Skin epidermis (tissue), 12 donors: ENCODE data around the gene KRT37.

Experiments
- H3K27ac ChIP-seq, 21 experiments: fragments of 200-600 bp; sonication (generic) in 11 of 21; one replicate each; pipeline ENCODE4 v1.5.0; 2020; ENCODE audit warnings: mild to moderate bottlenecking in 3 of 21, inconsistent platforms in 2 of 21, moderate library complexity in 2 of 21
- H3K4me3 ChIP-seq, 7 experiments: fragments of 200-600 bp; sonication (generic) in 2 of 7; one replicate each; pipeline ENCODE4 v1.5.0; 2020; ENCODE audit warnings: inconsistent platforms in 2 of 7, mild to moderate bottlenecking in 2 of 7, moderate library complexity in 1 of 7

Gene KRT37

DNA sequence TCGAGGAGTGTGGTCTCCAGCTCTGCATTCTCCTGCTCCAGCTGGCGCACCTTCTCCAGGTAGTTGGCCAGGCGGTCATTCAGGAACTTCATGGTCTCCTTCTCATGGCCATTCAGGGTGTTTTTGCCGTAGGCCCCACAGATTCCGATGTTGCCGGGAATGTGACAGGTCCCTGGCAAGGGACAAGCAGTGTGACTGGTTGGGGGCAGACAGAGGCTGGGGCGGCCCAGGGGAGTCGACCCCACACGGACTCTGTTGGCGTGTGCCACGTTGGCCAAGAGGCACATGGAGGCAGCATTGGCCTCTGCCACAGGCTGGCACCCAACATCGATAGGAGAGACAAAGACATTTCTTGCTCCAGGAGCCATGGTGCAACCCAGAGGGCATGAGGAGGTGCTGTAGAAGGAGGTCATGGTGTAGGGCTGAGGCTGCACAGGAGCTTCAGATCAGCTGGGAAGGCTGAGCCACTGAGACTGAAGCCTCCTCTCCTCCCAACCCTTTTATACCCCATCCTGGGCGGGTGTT, at the start of gene KRT37:
TSS of gene KRT37 (minus strand) at position 475 of the 525 bp plus-strand sequence. CDS start at position 413, 62 bp downstream.
- no peak within 1 kb of the TSS for H3K27ac ChIP-seq
- H3K4me3 ChIP-seq: no peak within 1 kb of the TSS

GRCh38 chr17:41468346-41468745, 44.0 kb upstream of the KRT37 start:
- Histone ChIP-seq H3K27ac (no peak overlapping the region), H3K4me3 (no peak overlapping the region)

DNA sequence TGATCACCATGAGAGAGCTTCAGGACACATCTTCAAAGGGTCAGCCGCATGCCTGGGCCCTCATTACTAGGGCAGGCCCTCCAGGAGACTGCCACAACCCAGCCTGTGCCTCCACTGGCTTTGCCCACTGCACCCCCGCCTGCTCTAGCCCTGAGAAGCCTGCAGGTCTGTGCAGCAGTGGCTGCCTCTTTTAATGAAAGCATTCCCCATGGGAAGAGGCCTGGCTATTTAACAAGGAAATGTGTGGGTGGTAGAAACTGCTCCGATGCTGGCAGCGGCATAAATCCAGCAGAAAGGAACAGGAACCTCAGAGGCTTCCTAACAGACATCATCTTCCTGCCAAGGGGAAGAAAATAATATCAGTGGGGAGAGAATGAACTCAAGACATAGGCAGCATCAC, 43.2 kb upstream of the KRT37 start:
- H3K4me3 ChIP-seq: no peak overlapping the region
- H3K27ac ChIP-seq: no peak overlapping the region

- Histone ChIP-seq H3K4me3 (no peak within 1 kb of the TSS), H3K27ac (no peak within 1 kb of the TSS)
These were observed 42.6 kb upstream of the KRT37 start, which contains the start of gene KRT32 for GRCh38 chr17:41466988-41467387. Gene KRT32 (minus strand): TSS chr17:41467386. CDS start chr17:41467325, 61 bp downstream.

- Histone ChIP-seq H3K27ac (no peak overlapping the region), H3K4me3 (no peak overlapping the region)
These were observed 40.3 kb upstream of the KRT37 start for GRCh38 chr17:41464682-41465081.

GRCh38 chr17:41464173-41464572, 39.8 kb upstream of the KRT37 start:
- H3K27ac ChIP-seq: no peak overlapping the region
- H3K4me3 ChIP-seq: no peak overlapping the region

- Histone ChIP-seq H3K4me3 (no peak overlapping the region), H3K27ac (no peak overlapping the region)
These were observed 39.4 kb upstream of the KRT37 start for GRCh38 chr17:41463746-41464145.

- Histone ChIP-seq H3K27ac (no peak overlapping the region), H3K4me3 (no peak overlapping the region)
These were observed 38.3 kb upstream of the KRT37 start for GRCh38 chr17:41462705-41463104.

DNA sequence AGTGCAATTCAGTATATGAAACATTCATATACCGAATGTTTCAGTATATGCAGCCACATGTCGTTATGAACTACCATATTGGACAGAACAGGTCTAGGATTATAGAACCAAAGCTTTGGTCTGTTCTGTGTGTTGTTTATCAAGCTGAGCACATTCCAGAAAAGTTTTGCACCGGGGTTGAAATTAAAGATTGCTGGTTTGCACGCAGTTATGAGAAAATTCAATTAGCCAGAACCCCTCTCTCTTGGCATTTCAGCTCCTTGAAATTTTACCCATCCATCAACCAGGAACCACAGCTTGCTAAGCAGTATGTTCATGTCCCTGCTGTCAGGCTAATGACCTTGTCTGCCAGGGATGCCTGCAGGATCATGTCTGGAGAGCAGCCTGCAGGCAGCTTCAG, 33.3 kb upstream of the KRT37 start:
- no peak overlapping the region for H3K27ac ChIP-seq

GRCh38 chr17:41456204-41456603, 31.8 kb upstream of the KRT37 start:
- Histone ChIP-seq H3K4me3 (no peak overlapping the region), H3K27ac (no peak overlapping the region)

More for the DNA sequence above, 33.3 kb upstream of the KRT37 start:
- no peak overlapping the region for H3K4me3 ChIP-seq

DNA sequence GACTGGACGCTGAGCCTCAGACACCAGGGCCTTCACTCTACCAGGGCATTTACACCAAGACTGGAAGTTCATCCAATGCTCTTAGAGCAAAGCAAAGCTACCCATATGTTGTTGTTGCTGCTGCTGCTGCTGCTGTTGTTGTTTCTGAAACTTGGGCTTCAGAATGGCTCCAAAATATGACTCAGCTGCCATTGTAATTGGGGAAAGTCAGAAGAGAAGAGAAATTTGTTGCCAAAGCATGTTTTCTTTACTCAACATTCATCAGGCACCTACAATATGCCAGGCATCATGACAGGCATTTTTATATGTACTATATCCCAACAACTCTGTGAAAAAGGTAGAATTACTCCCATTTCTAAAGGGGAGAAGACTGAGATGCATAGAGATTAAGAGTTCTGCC, 30.9 kb upstream of the KRT37 start:
- no peak overlapping the region for H3K4me3 ChIP-seq
- H3K27ac ChIP-seq: no peak overlapping the region

- H3K27ac ChIP-seq: no peak overlapping the region
These were observed 28.7 kb upstream of the KRT37 start for GRCh38 chr17:41453066-41453465.

DNA sequence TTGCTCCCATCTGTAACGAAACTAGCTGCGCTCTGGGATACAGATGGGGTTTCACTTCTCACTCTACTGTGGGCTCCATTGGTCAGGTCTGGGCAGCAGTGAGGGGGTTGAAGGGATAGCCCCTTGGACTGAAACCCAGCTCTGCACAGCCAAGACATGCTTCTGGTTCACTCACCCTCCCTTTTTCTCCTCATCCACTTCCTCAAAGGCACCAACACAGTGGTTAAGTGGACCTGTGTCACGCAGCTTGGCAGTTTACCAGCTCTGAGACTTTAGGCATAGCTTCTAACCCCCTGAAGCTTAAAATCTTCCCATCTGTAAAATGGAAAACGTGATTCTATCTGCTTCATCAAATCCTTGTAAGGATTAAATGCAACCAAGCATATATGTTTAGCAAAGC, 27.9 kb upstream of the KRT37 start:
- Histone ChIP-seq H3K4me3 (no peak overlapping the region), H3K27ac (no peak overlapping the region)

More at GRCh38 chr17:41453066-41453465, 28.7 kb upstream of the KRT37 start:
- H3K4me3 ChIP-seq: no peak overlapping the region

DNA sequence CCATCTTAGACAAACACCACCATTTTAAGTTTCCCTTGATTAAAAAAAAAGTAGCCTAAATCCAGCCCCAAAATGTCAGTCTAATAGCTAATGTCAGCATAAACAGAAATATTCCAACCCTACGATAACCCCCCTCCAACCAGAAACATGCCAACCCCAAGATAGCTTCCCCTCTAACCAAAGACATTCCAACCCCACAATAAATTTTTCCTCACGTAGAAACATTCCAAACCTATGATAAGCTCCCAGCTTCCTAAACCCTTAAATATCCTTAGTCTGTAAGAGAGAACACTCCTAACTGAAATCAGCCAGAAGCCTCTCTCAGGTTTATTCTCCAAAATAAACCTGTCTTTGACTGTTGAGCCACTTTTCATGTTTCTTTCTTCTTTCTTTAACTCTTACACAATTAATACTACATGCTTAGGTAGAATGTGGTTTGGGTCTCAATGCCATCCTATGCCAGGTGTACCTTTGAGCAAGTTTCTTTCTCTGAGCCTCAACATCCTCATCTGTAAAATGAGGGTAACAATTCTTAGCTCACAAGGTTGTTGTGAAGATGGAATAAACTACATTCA, 26.9 kb upstream of the KRT37 start:
- H3K4me3 ChIP-seq: no peak overlapping the region
- no peak overlapping the region for H3K27ac ChIP-seq

- H3K27ac ChIP-seq: no peak overlapping the region
- no peak overlapping the region for H3K4me3 ChIP-seq
These were observed 24.6 kb upstream of the KRT37 start for GRCh38 chr17:41449008-41449407.

DNA sequence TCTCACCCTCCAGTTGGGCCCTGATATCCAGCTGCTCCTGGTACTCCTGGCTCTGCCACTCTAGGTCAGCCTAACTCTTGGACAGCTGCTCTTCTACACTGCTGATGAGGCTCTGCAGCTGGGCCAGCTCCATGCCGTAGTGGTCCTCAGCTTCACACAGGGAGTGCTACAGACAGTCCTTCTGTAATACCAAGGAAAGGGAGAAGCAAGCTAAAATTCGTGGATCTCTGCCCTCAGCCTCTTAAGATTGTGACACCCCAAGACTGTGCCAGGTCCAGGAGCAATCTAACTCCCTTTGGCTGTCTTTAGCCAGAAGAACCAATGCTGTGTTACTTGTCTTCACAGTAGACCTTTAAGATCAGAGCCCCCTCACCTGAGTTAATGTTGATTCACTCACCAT, 24.1 kb upstream of the KRT37 start:
- H3K4me3 ChIP-seq: no peak overlapping the region

GRCh38 chr17:41446806-41447205, 22.4 kb upstream of the KRT37 start:
- H3K4me3 ChIP-seq: no peak overlapping the region
- H3K27ac ChIP-seq: no peak overlapping the region

More for the DNA sequence above, 24.1 kb upstream of the KRT37 start:
- H3K27ac ChIP-seq: no peak overlapping the region

- H3K27ac ChIP-seq: no peak overlapping the region
- H3K4me3 ChIP-seq: no peak overlapping the region
These were observed 20.3 kb upstream of the KRT37 start for GRCh38 chr17:41444640-41445039.

GRCh38 chr17:41444186-41444585, 19.8 kb upstream of the KRT37 start:
- no peak overlapping the region for H3K4me3 ChIP-seq
- H3K27ac ChIP-seq: no peak overlapping the region

GRCh38 chr17:41442739-41443138, 18.4 kb upstream of the KRT37 start:
- Histone ChIP-seq H3K4me3 (no peak overlapping the region), H3K27ac (no peak overlapping the region)

GRCh38 chr17:41440531-41441033, 16.2 kb upstream of the KRT37 start, which contains the start of gene KRT38:
Gene KRT38 (minus strand): TSS chr17:41440983. CDS start chr17:41440921, 62 bp downstream.
- H3K4me3 ChIP-seq: no peak within 1 kb of the TSS
- H3K27ac ChIP-seq: no peak within 1 kb of the TSS

DNA sequence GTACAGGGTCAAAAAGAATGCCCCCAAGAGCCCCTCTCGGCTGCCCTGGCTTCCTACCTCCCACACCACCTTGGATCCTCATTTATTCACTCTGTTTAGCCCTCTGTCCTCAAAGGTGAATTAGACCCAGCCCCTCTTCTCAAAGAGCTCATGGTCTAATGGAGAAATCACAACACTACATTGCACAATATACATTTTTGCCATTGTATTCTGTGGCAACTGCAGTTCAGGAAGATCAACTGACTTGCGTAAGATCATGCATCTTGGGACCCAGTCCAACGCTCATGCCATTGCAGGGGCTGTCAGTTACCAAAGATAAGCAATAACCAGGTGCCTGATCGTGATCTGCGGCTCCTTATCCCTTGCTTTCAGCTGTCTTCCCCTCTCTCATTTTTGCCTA, 15.0 kb upstream of the KRT37 start:
- no peak overlapping the region for H3K27ac ChIP-seq
- no peak overlapping the region for H3K4me3 ChIP-seq
